ENCODE measurements around the gene RASEF.
"Not testable (repeated sequence)": the region's sequence is repeated elsewhere in the genome, so short reads cannot be mapped to it uniquely, and the experiment has no call there.

RASEF gene

DNA sequence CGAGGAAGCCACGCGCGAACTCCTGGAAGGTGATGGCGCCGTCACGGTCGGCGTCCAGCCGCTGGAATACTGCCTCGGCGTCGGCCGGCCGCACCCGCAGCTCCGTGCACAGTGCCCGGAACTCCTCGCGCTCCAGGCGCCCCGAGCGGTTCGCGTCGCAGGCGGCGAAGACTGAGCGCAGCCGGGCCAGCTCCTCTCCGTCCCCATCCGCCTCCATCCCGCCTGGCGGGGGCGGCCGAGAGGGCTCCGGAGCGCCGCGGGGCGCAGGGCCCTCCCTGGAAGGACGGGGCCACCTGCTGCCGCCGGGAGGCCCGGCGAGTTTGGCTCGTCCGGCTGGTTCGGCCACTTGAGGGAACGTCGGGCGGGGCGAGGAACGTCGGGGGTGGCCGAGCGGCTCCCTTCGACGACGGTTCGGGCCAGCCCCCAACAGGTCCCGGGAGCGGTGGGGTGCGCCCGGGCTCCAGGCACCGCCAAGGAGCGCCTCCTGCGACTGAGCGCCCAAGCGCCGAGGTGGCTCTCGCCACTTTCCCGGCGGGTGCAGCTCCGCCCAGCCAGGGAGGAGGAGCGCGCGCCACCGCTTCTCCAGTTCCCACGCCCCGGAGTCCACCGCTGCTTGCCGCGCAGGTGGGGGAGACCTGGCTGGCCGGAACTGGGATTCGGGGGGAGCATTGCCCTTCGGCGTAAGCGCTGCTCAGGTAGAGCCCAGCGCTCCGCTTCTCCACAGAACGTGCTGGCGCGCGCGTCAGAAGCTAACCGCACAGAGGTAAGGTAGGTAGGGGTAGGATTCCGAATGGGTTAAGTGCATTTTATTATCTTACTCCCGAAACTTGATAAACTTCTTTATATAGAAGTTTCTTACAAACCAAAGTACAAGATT, at the start of gene RASEF:
Gene RASEF, minus strand, starts transcription at position 492 of the 877 bp plus-strand sequence. Its CDS starts 275 bp downstream, at position 217.
- H3K9me3 ChIP-seq (ENCODE audit: control insufficient read depth in 5 of 5, low read length in 5 of 5): no peaks in the 10 kb centered on the region
- peaks cover 18 to 34% (median 28%) of the 10 kb centered on the region in 5 donors for H3K27me3 ChIP-seq (ENCODE audit: control insufficient read depth in 5 of 5, insufficient read depth in 4 of 5, low read length in 5 of 5)
- H3K27ac ChIP-seq (ENCODE audit: low read depth, low read length): no peak within 1 kb of the TSS
- no peaks in the 10 kb centered on the region for H3K36me3 ChIP-seq (ENCODE audit: control insufficient read depth in 5 of 5, insufficient read depth in 5 of 5, low read length in 5 of 5)
- peak within 1 kb of the TSS in 4 of 5 donors; percentile 17 to 49 (median 30) for H3K4me3 ChIP-seq (ENCODE audit: low read depth in 1 of 5, low read length in 5 of 5)
- no peak within 1 kb of the TSS for H3K9ac ChIP-seq (ENCODE audit: low read length in 5 of 5)
- H3K4me1 ChIP-seq (ENCODE audit: control insufficient read depth in 5 of 5, insufficient read depth in 5 of 5, low read length in 5 of 5): peaks cover 0 to 16% (median 13%) of the 10 kb centered on the region in 5 donors

DNA sequence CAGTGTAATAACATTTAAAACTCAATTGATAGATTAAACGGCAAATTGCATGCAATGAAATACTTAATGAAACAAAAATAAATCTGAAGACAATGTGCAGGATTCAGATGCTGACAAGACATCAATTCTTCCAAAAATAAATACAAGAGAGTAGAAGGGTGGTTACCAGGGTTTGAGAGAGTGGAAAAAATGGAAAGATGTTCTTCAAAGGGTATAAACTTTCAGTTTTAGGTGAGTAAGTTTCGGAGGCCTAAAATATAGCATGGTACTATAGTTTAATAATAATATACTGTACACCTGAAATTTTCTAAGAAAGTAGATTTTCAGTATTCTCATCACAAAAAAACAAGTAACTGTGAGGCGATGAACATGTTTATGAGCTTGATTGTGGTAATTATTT, 48.2 kb upstream of the RASEF start:
- no peak overlapping the region for H3K27ac ChIP-seq (ENCODE audit: low read depth, low read length)
- no peak overlapping the region for H3K4me3 ChIP-seq (ENCODE audit: low read depth in 1 of 5, low read length in 5 of 5)
- H3K4me1 ChIP-seq (ENCODE audit: control insufficient read depth in 5 of 5, insufficient read depth in 5 of 5, low read length in 5 of 5): no peaks in the 10 kb centered on the region
- H3K27me3 ChIP-seq (ENCODE audit: control insufficient read depth in 5 of 5, insufficient read depth in 4 of 5, low read length in 5 of 5): no peaks in the 10 kb centered on the region
- H3K36me3 ChIP-seq (ENCODE audit: control insufficient read depth in 5 of 5, insufficient read depth in 5 of 5, low read length in 5 of 5): no peaks in the 10 kb centered on the region
- H3K9ac ChIP-seq (ENCODE audit: low read length in 5 of 5): no peak overlapping the region
- peaks cover 0 to 9% (median 0%) of the 10 kb centered on the region in 5 donors for H3K9me3 ChIP-seq (ENCODE audit: control insufficient read depth in 5 of 5, low read length in 5 of 5)

DNA sequence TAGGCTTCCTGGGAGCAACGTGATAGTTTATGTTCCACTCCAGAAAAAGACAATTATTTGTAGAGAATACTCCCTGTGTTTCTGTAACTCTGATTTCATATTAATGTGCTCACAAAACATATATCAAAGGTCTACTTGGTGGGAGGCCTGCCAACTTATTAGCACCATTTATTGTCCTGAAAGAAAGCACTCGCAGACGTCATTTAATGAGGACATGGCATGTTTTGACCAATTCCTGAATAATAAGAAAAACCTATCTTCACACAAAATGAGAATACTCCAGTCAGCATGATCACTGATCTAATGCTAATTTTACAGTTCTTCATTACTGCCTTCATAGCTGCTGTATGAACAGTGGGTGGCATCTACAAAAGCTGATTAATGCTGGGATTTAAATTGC, 46.4 kb upstream of the RASEF start:
- Histone ChIP-seq H3K4me1 (ENCODE audit: control insufficient read depth in 5 of 5, insufficient read depth in 5 of 5, low read length in 5 of 5) (no peaks in the 10 kb centered on the region), H3K4me3 (ENCODE audit: low read depth in 1 of 5, low read length in 5 of 5) (no peak overlapping the region), H3K36me3 (ENCODE audit: control insufficient read depth in 5 of 5, insufficient read depth in 5 of 5, low read length in 5 of 5) (no peaks in the 10 kb centered on the region), H3K27ac (ENCODE audit: low read depth, low read length) (no peak overlapping the region), H3K9me3 (ENCODE audit: control insufficient read depth in 5 of 5, low read length in 5 of 5) (peaks cover 0 to 8% (median 0%) of the 10 kb centered on the region in 5 donors), H3K9ac (ENCODE audit: low read length in 5 of 5) (no peak overlapping the region), H3K27me3 (ENCODE audit: control insufficient read depth in 5 of 5, insufficient read depth in 4 of 5, low read length in 5 of 5) (no peaks in the 10 kb centered on the region)

DNA sequence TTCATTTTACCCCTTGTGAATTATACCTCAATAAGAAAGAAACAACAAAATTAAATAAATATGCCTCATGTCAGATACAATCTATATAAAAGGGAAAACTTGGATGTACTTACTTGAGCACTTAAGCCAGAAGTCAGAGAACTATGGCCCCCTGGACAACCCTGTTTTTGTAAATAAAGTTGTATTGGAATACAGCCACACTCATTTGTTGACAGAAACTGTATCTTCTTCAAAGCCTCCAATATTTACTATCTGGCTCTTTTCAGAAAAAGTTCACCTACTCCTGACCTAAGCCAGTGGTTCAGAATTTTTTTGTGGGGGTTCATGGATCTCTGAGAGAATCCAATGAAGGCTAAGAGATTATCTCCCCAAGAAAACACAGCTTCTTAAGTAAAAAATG, 45.3 kb upstream of the RASEF start:
- H3K4me1 ChIP-seq (ENCODE audit: control insufficient read depth in 5 of 5, insufficient read depth in 5 of 5, low read length in 5 of 5): no peaks in the 10 kb centered on the region
- peaks cover 0 to under 1% (median 0%) of the 10 kb centered on the region in 5 donors for H3K9me3 ChIP-seq (ENCODE audit: control insufficient read depth in 5 of 5, low read length in 5 of 5)
- H3K4me3 ChIP-seq (ENCODE audit: low read depth in 1 of 5, low read length in 5 of 5): no peak overlapping the region
- no peak overlapping the region for H3K27ac ChIP-seq (ENCODE audit: low read depth, low read length)
- H3K9ac ChIP-seq (ENCODE audit: low read length in 5 of 5): no peak overlapping the region
- H3K27me3 ChIP-seq (ENCODE audit: control insufficient read depth in 5 of 5, insufficient read depth in 4 of 5, low read length in 5 of 5): no peaks in the 10 kb centered on the region
- no peaks in the 10 kb centered on the region for H3K36me3 ChIP-seq (ENCODE audit: control insufficient read depth in 5 of 5, insufficient read depth in 5 of 5, low read length in 5 of 5)

DNA sequence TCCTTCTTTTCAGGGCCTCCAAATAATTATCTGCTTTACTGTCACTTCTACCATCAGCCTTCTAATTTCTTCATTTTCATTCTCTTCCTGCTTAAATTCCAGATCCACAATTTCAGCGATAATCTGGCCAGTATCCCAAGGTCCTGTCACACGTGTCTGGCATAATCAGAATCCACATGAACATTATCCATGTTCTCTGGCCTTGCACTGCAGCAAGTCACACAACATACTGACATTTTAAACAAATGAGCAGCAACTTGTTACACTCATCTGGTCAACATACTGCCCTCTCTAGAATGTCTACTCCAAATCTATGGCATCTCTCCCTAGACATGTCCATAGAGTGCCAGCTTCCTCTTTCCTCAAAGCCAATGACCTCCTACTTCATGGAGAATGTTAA, 43.8 kb upstream of the RASEF start:
- Histone ChIP-seq H3K4me3 (ENCODE audit: low read depth in 1 of 5, low read length in 5 of 5) (no peak overlapping the region), H3K4me1 (ENCODE audit: control insufficient read depth in 5 of 5, insufficient read depth in 5 of 5, low read length in 5 of 5) (no peaks in the 10 kb centered on the region), H3K36me3 (ENCODE audit: control insufficient read depth in 5 of 5, insufficient read depth in 5 of 5, low read length in 5 of 5) (no peaks in the 10 kb centered on the region), H3K9me3 (ENCODE audit: control insufficient read depth in 5 of 5, low read length in 5 of 5) (no peaks in the 10 kb centered on the region), H3K27me3 (ENCODE audit: control insufficient read depth in 5 of 5, insufficient read depth in 4 of 5, low read length in 5 of 5) (no peaks in the 10 kb centered on the region), H3K27ac (ENCODE audit: low read depth, low read length) (no peak overlapping the region), H3K9ac (ENCODE audit: low read length in 5 of 5) (no peak overlapping the region)

DNA sequence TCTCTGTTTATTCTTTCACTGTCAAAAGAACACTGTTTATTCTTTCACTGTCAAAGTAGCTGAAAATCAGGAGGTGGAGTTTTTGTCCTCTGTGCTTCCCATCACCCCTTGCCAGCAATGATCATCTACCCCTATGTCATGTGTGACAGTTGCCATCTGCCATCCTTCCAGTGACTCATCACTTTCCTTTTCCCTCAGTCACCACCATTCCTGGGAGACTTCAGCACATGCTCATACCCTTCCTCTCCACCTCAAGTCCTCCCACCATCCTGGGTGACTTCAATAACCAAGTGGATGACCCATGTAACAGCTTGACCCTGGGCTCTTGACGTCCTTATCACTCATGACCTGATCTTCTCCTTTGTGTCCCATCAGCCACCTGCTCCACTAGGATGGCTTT, 43.3 kb upstream of the RASEF start:
- Histone ChIP-seq H3K9me3 (ENCODE audit: control insufficient read depth in 5 of 5, low read length in 5 of 5) (no peaks in the 10 kb centered on the region), H3K27ac (ENCODE audit: low read depth, low read length) (no peak overlapping the region), H3K9ac (ENCODE audit: low read length in 5 of 5) (no peak overlapping the region)

DNA sequence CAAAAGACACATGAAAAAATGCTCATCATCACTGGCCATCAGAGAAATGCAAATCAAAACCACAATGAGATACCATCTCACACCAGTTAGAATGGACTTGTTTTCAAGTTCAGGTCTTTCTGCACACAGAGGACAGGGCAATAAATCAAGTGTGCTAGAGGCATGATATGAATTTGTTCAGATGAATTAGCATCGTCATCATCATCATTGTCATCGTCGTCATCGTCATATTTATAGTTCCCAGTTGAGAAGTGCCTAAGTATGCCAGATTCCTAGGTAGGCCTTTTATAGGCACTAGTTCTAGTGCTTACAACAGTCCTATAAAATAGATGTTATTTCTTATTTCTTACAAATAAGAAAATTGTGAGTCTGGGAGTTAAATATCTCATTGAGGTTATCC, 34.7 kb upstream of the RASEF start:
- Histone ChIP-seq H3K4me3 (ENCODE audit: low read depth in 1 of 5, low read length in 5 of 5) (no peak overlapping the region), H3K9ac (ENCODE audit: low read length in 5 of 5) (no peak overlapping the region), H3K27ac (ENCODE audit: low read depth, low read length) (no peak overlapping the region), H3K9me3 (ENCODE audit: control insufficient read depth in 5 of 5, low read length in 5 of 5) (peaks cover 0 to 6% (median 0%) of the 10 kb centered on the region in 5 donors), H3K4me1 (ENCODE audit: control insufficient read depth in 5 of 5, insufficient read depth in 5 of 5, low read length in 5 of 5) (no peaks in the 10 kb centered on the region), H3K36me3 (ENCODE audit: control insufficient read depth in 5 of 5, insufficient read depth in 5 of 5, low read length in 5 of 5) (no peaks in the 10 kb centered on the region), H3K27me3 (ENCODE audit: control insufficient read depth in 5 of 5, insufficient read depth in 4 of 5, low read length in 5 of 5) (no peaks in the 10 kb centered on the region)

More for the DNA sequence above, 43.3 kb upstream of the RASEF start:
- Histone ChIP-seq H3K27me3 (ENCODE audit: control insufficient read depth in 5 of 5, insufficient read depth in 4 of 5, low read length in 5 of 5) (no peaks in the 10 kb centered on the region), H3K4me3 (ENCODE audit: low read depth in 1 of 5, low read length in 5 of 5) (no peak overlapping the region), H3K36me3 (ENCODE audit: control insufficient read depth in 5 of 5, insufficient read depth in 5 of 5, low read length in 5 of 5) (no peaks in the 10 kb centered on the region), H3K4me1 (ENCODE audit: control insufficient read depth in 5 of 5, insufficient read depth in 5 of 5, low read length in 5 of 5) (no peaks in the 10 kb centered on the region)

DNA sequence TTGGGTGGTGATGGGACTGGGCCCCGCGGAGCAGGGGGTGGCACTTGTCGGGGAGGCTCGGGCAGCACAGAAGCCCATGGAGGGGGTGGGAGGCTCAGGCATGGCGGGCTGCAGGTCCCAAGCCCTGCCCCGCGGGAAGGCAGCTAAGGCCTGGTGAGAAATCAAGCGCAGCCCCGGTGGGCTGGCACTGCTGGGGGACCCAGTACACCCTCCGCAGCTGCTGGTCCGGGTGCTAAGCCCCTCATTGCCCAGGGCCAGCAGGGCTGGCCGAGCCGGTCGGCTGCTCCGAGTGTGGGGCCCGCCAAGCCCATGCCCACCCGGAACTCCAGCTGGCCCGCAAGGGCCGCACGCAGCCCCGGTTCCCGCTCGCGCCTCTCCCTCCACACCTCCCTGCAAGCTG, 30.4 kb upstream of the RASEF start:
- H3K27me3 ChIP-seq (ENCODE audit: control insufficient read depth in 5 of 5, insufficient read depth in 4 of 5, low read length in 5 of 5): not testable (repeated sequence)

DNA sequence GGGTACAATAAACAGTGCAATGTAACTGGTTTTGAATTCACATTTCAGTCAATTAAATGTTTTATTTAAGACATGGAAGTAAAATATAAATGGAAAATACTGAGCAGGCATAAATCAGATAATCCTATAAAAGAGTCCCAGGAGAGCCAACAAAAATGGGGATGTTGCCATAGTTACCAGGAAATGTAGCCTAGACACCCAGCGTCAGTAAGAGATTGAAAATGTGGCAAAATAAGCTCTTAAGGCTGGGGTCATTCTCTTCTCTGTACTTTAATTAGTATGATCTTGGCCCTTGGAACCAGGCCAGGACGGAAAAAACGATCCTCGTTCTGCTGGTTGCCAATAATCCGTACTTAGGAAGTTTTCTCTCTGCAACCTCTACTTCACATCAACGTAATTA, 18.9 kb upstream of the RASEF start:
- H3K9ac ChIP-seq (ENCODE audit: low read length in 5 of 5): no peak overlapping the region
- H3K27me3 ChIP-seq (ENCODE audit: control insufficient read depth in 5 of 5, insufficient read depth in 4 of 5, low read length in 5 of 5): no peaks in the 10 kb centered on the region
- H3K27ac ChIP-seq (ENCODE audit: low read depth, low read length): no peak overlapping the region
- H3K36me3 ChIP-seq (ENCODE audit: control insufficient read depth in 5 of 5, insufficient read depth in 5 of 5, low read length in 5 of 5): no peaks in the 10 kb centered on the region
- no peaks in the 10 kb centered on the region for H3K4me1 ChIP-seq (ENCODE audit: control insufficient read depth in 5 of 5, insufficient read depth in 5 of 5, low read length in 5 of 5)
- peaks cover 0 to 3% (median 0%) of the 10 kb centered on the region in 5 donors for H3K9me3 ChIP-seq (ENCODE audit: control insufficient read depth in 5 of 5, low read length in 5 of 5)
- no peak overlapping the region for H3K4me3 ChIP-seq (ENCODE audit: low read depth in 1 of 5, low read length in 5 of 5)

More for the DNA sequence above, 30.4 kb upstream of the RASEF start:
- H3K9me3 ChIP-seq (ENCODE audit: control insufficient read depth in 5 of 5, low read length in 5 of 5); H3K9ac ChIP-seq (ENCODE audit: low read length in 5 of 5); H3K27ac ChIP-seq (ENCODE audit: low read depth, low read length); H3K4me3 ChIP-seq (ENCODE audit: low read depth in 1 of 5, low read length in 5 of 5); H3K36me3 ChIP-seq (ENCODE audit: control insufficient read depth in 5 of 5, insufficient read depth in 5 of 5, low read length in 5 of 5); H3K4me1 ChIP-seq (ENCODE audit: control insufficient read depth in 5 of 5, insufficient read depth in 5 of 5, low read length in 5 of 5): not testable (repeated sequence)

DNA sequence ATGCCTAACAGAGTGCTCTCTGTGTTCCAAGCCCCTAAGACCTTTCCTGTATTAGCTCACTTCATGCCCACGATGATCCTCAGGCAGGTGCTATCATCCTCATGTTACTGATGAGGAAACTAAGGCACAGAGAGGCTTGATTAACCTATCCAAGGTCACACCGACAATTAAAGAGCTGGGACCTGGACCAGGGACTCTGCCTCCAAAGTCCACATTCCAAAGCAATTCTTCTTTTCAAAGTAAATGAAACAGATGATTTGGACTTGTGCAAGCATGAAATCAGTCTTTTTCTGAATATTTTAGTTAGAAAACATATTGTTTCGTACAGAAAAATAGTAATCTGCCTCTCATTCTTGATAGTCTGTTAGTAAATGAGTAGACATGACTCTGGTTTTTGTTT, 18.1 kb upstream of the RASEF start:
- H3K4me1 ChIP-seq (ENCODE audit: control insufficient read depth in 5 of 5, insufficient read depth in 5 of 5, low read length in 5 of 5): no peaks in the 10 kb centered on the region
- no peak overlapping the region for H3K27ac ChIP-seq (ENCODE audit: low read depth, low read length)
- H3K27me3 ChIP-seq (ENCODE audit: control insufficient read depth in 5 of 5, insufficient read depth in 4 of 5, low read length in 5 of 5): no peaks in the 10 kb centered on the region

More for the DNA sequence above, 18.1 kb upstream of the RASEF start:
- no peak overlapping the region for H3K4me3 ChIP-seq (ENCODE audit: low read depth in 1 of 5, low read length in 5 of 5)
- H3K36me3 ChIP-seq (ENCODE audit: control insufficient read depth in 5 of 5, insufficient read depth in 5 of 5, low read length in 5 of 5): no peaks in the 10 kb centered on the region
- no peak overlapping the region for H3K9ac ChIP-seq (ENCODE audit: low read length in 5 of 5)
- no peaks in the 10 kb centered on the region for H3K9me3 ChIP-seq (ENCODE audit: control insufficient read depth in 5 of 5, low read length in 5 of 5)

All from subcutaneous abdominal adipose tissue (tissue), 5 donors.